Dedifferentiated amniotic fluid mesenchymal stem cell (primary cell): ENCODE results near the gene HDAC9.

Experiments used
- DNase-seq: peaks from one replicate; pipeline ENCODE4 v3.0.0-alpha.2; 2016; ENCODE audit errors: extremely low spot score

Gene HDAC9

GRCh38 chr7:18524248-18524647, 28.7 kb downstream of the HDAC9 start:
- no peak for DNase-seq

- no peak for DNase-seq
These were observed 30.9 kb downstream of the HDAC9 start for GRCh38 chr7:18526368-18526878.

- no peak for DNase-seq
These were observed 33.7 kb downstream of the HDAC9 start for GRCh38 chr7:18529239-18529638.

GRCh38 chr7:18530224-18531179, 35.0 kb downstream of the HDAC9 start:
- DNase-seq: no peak

GRCh38 chr7:18531539-18531938, 36.0 kb downstream of the HDAC9 start:
- no peak for DNase-seq

- DNase-seq: no peak
These were observed 37.3 kb downstream of the HDAC9 start for GRCh38 chr7:18532813-18533212.

GRCh38 chr7:18534481-18534880, 38.9 kb downstream of the HDAC9 start:
- no peak for DNase-seq

GRCh38 chr7:18535810-18536415, 40.4 kb downstream of the HDAC9 start:
- DNase-seq: no peak

- DNase-seq: no peak
These were observed 40.9 kb downstream of the HDAC9 start for GRCh38 chr7:18536486-18536885.

- DNase-seq: no peak
These were observed 43.2 kb downstream of the HDAC9 start for GRCh38 chr7:18538554-18539250.

- DNase-seq: no peak
These were observed 44.8 kb downstream of the HDAC9 start for GRCh38 chr7:18540396-18540795.

- peak; percentile 52 for DNase-seq
These were observed 45.8 kb downstream of the HDAC9 start for GRCh38 chr7:18541181-18541870.

GRCh38 chr7:18541871-18542212, 46.3 kb downstream of the HDAC9 start:
- DNase-seq: no peak

GRCh38 chr7:18546576-18546975, 51.0 kb downstream of the HDAC9 start:
- no peak for DNase-seq

GRCh38 chr7:18547509-18548187, 52.1 kb downstream of the HDAC9 start:
- DNase-seq: no peak

- DNase-seq: no peak
These were observed 53.0 kb downstream of the HDAC9 start for GRCh38 chr7:18548534-18548933.

GRCh38 chr7:18550574-18550973, 55.0 kb downstream of the HDAC9 start:
- DNase-seq: no peak

- no peak for DNase-seq
These were observed 56.9 kb downstream of the HDAC9 start for GRCh38 chr7:18552316-18552916.

GRCh38 chr7:18552943-18553604, 57.5 kb downstream of the HDAC9 start:
- no peak for DNase-seq

- DNase-seq: no peak
These were observed 58.1 kb downstream of the HDAC9 start for GRCh38 chr7:18553605-18554003.
